GM04504 (cell line): ENCODE data around the gene FAIM.
"Not testable (repeated sequence)": the region's sequence is repeated elsewhere in the genome, so short reads cannot be mapped to it uniquely, and the experiment has no call there.

Experiments used
- DNase-seq: peaks from one replicate; pipeline ENCODE4 v3.0.0-alpha.2; 2012; ENCODE audit warnings: low read depth

FAIM gene

GRCh38 chr3:138680974-138681373, 72.4 kb downstream of the FAIM start:
- DNase-seq: not testable (repeated sequence)

- no peak for DNase-seq
Measured at GRCh38 chr3:138681463-138682220, 73.1 kb downstream of the FAIM start.

- no peak for DNase-seq
Measured at GRCh38 chr3:138682648-138683047, 74.1 kb downstream of the FAIM start.
